Central memory CD8-positive, alpha-beta T cell (primary cell): Measurements from ENCODE around the gene HYAL2.
A peak's percentile ranks its signal among the peaks of the same experiment; 100 is the strongest.
"Not testable (repeated sequence)": the region's sequence is repeated elsewhere in the genome, so short reads cannot be mapped to it uniquely, and the experiment has no call there.

Source experiments
- ATAC-seq: fragments of 150-1000 bp; cut with Tn5 transposase; replicated peaks from 2 replicates; pipeline ENCODE4 v1.10.0; 2022; ENCODE audit warnings: mild to moderate bottlenecking, moderate FRiP score, moderate number of reproducible peaks; ENCODE audit not compliant: poor library complexity, severe bottlenecking; ENCODE audit errors: extremely low read depth
- DNase-seq, 2 donors: peaks; one replicate each; pipeline ENCODE4 v3.0.0; 2021; ENCODE audit warnings: low spot score in 2 of 2
- H3K27ac Mint-ChIP-seq: one replicate; pipeline ENCODE4 v1.8.0; 2022; ENCODE audit warnings: low read depth, mild to moderate bottlenecking, moderate library complexity, mixed read lengths
- H3K27me3 Mint-ChIP-seq: one replicate; pipeline ENCODE4 v1.8.0; 2022; ENCODE audit warnings: mixed read lengths
- H3K36me3 Mint-ChIP-seq: one replicate; pipeline ENCODE4 v1.8.0; 2022; ENCODE audit warnings: mild to moderate bottlenecking, moderate library complexity, mixed read lengths; ENCODE audit not compliant: insufficient read depth
- H3K4me1 Mint-ChIP-seq: one replicate; pipeline ENCODE4 v1.8.0; 2022; ENCODE audit warnings: mixed read lengths
- H3K4me3 Mint-ChIP-seq: one replicate; pipeline ENCODE4 v1.8.0; 2022; ENCODE audit warnings: mild to moderate bottlenecking, moderate library complexity, mixed read lengths
- H3K9me3 Mint-ChIP-seq: one replicate; pipeline ENCODE4 v1.8.0; 2022; ENCODE audit warnings: mixed read lengths

HYAL2 gene

DNA sequence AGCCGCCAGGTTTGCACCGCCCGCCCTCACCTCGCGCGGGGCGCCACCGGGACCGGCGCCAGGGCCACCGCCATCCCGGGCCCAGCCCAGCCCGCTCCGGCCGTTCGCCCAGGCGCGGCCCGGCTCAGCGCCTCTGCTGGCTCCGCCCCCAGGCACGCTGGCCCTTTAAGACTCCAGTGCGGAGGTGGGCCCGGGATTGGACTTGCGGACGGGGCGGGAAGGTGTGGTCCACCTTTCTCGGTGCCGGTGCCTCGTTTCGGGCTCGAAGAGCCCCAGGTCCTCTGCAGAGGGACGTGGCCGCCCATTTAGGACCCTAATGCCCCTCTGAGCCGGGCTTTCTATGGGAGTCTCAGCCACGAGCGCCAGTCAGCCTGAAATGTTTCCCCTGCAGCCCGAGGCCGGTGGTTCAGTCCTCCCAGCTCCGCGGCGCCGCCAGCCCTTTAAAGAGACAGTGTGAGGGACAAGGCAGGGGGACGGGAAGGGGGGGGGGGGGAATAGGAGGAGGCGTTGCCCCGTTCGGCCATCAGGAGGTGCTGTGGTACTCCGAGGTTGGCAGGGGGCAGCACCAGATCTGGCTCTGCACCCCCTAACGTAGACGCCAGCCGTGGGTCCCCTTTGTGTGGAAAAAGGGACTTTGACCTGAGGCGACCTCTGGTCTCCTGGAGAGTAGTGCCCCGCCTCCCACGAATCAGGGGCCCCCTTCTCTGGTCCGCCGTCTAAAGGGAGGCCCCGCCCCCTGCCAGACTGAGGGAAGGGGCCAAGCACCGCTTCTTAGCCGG is 1.0 kb downstream of the HYAL2 start:
- peak overlapping the region; percentile 85 for H3K4me3 Mint-ChIP-seq
- ATAC-seq (peak; percentile 63), DNase-seq (peak; percentile 66)
- peak overlapping the region; percentile 83 for H3K27ac Mint-ChIP-seq
- H3K9me3 Mint-ChIP-seq: no peaks in the 10 kb centered on the region
- H3K27me3 Mint-ChIP-seq: no peaks in the 10 kb centered on the region
- H3K4me1 Mint-ChIP-seq: peaks cover 52% of the 10 kb centered on the region
- H3K36me3 Mint-ChIP-seq: peaks cover 3% of the 10 kb centered on the region

DNA sequence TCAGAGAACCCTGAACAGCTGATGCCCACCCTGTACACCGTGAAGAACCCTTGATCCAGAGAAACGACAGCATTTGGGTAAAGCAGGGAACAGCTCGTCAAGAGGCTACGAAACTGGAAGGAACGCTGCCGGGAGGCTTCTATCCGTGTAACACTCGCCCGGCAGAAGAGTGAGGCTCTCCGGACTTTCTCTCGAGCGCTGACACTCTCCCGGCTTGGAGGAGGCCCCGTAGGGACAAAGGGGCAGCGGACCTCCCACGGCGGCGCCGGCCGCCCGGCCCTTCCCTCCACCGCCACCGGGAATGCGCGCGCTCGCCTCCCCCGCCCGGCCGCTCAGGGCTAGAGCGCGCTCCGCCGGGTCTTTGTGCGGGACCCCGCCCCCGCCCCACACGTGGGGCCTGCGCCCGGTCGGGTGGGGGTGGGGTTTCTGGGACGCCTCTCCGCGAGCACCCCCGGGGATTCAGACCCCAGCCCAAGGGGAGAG is 1.7 kb downstream of the HYAL2 start:
- ATAC-seq: peak; percentile 18
- peaks cover 5% of the 10 kb centered on the region for H3K36me3 Mint-ChIP-seq
- peaks cover 52% of the 10 kb centered on the region for H3K4me1 Mint-ChIP-seq
- H3K27me3 Mint-ChIP-seq: no peaks in the 10 kb centered on the region
- H3K4me3 Mint-ChIP-seq: peak overlapping the region; percentile 85
- DNase-seq: no peak
- no peaks in the 10 kb centered on the region for H3K9me3 Mint-ChIP-seq
- peak overlapping the region; percentile 83 for H3K27ac Mint-ChIP-seq

DNA sequence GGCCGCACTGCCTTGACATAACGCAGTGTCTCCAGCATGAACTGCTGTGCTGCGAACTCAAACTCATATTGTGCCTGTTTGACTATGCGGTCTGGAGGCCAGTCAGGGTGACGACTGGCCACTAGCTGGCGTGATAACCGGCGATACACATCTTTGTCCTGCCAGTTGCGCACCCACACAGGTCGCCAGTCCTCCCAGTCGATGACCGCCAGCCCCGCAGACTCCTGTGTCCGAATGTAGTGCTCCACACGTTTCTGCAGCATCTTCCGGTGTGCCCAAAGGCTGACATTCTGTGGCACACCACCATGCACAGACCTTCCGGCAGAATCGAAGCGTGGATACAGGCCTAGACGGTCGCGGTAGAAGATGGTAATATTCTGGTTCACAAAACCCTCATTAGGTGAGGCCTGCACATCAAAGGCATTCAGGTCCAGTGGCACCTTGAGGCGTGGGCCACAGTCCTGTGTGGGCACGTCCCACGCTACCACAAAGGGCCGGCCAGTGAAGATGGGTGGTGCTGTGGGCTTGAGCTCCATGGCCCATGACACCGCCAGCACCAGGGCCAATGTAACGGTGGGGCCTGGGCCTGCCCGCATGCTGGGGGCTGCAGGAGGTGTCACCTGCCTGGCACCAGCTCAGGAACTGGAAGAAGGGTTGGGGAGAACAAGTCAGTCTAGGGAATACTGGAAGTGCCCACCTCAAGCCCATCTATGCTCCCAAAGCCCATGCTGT is 2.5 kb downstream of the HYAL2 start:
- H3K36me3 Mint-ChIP-seq: peaks cover 5% of the 10 kb centered on the region
- DNase-seq (no peak), ATAC-seq (no peak)
- peak overlapping the region; percentile 85 for H3K4me3 Mint-ChIP-seq
- H3K9me3 Mint-ChIP-seq: no peaks in the 10 kb centered on the region
- H3K27me3 Mint-ChIP-seq: no peaks in the 10 kb centered on the region
- H3K4me1 Mint-ChIP-seq: peaks cover 56% of the 10 kb centered on the region
- peak overlapping the region; percentile 83 for H3K27ac Mint-ChIP-seq

DNA sequence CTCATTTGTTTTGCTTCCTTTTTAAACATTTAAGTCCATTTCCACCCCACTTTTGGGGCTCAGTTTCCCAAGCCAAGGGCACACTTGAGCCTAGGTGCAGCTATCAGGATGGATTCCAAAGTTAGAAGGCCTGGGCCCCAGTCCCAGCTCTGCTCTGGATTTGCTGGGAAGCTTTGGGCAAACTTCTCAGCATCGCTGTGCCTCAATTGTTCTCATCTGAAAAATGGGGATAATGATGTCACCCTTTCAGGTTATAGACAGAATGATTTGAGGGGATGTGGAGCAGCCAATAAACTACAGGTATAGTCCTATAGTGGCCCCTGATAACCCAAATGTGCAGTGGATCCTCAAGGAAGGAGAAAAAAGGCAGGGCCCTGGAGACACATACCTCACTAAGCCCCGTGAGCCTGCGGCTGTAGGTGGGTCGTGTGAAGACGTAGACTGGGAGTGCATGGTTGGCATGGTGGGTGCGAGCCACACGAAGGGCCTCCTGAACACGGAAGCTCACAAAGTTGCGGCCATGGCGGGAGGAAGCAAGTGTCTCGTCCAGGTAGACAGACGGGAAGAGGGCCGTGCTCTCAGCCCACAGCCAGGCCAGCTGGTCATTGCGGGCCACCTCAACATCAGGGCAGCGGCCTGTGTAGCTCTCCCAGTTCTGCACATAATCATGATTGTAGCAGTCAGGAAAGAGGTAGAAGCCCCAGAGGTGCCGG is 3.2 kb downstream of the HYAL2 start:
- H3K27ac Mint-ChIP-seq: no peak overlapping the region

DNA sequence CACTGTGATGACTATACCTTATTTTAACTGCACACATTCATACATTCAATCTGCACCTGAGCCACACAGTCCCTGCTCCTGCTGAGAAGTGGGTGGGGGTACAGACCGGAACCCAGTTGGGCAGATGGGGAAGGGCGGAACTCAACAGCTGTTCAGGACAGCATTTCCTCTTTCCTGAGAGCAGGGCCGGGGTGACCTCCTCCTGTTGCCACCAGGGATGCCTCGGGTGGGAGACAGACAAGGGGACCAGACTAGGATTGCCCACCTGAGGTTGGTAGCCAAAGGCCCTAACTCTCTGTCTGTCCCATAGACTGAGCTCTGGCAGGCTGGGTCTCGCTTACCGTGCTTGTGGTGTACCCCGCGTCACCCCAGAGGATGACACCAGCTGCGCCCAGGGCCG is 3.9 kb downstream of the HYAL2 start:
- no peaks in the 10 kb centered on the region for H3K27me3 Mint-ChIP-seq
- no peak for DNase-seq
- peaks cover 3% of the 10 kb centered on the region for H3K36me3 Mint-ChIP-seq
- ATAC-seq: no peak
- no peak overlapping the region for H3K27ac Mint-ChIP-seq
- H3K4me1 Mint-ChIP-seq: peaks cover 45% of the 10 kb centered on the region
- no peaks in the 10 kb centered on the region for H3K9me3 Mint-ChIP-seq
- H3K4me3 Mint-ChIP-seq: peak overlapping the region; percentile 20

More for the DNA sequence above, 3.2 kb downstream of the HYAL2 start:
- no peak for ATAC-seq
- Mint-ChIP-seq H3K4me3 (peak overlapping the region; percentile 50), H3K36me3 (peaks cover 3% of the 10 kb centered on the region), H3K27me3 (no peaks in the 10 kb centered on the region), H3K4me1 (peaks cover 50% of the 10 kb centered on the region), H3K9me3 (no peaks in the 10 kb centered on the region)
- DNase-seq: no peak

DNA sequence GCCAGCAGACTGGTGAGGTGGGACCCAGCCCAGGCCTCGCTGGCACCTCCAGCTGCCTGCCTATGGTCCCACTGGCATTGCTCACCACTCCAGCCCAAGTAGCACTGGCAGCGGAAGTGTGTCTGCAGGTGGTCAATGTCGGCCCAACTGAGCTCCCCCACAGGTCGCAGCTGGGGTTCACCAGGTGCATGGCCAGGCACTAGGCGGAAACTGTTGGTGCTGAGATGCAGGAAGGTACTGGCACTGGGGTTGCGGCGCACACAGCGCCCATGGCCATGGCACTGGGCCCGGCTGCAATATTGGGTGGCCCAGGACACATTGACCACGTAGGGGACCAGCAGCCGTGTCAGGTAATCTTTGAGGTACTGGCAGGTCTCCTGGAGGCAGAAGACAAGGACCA is 4.4 kb downstream of the HYAL2 start:
- Mint-ChIP-seq H3K27me3 (no peaks in the 10 kb centered on the region), H3K9me3 (no peaks in the 10 kb centered on the region), H3K4me3 (peak overlapping the region; percentile 20), H3K36me3 (peaks cover 3% of the 10 kb centered on the region), H3K27ac (no peak overlapping the region), H3K4me1 (peaks cover 42% of the 10 kb centered on the region)
- DNase-seq (no peak), ATAC-seq (no peak)

DNA sequence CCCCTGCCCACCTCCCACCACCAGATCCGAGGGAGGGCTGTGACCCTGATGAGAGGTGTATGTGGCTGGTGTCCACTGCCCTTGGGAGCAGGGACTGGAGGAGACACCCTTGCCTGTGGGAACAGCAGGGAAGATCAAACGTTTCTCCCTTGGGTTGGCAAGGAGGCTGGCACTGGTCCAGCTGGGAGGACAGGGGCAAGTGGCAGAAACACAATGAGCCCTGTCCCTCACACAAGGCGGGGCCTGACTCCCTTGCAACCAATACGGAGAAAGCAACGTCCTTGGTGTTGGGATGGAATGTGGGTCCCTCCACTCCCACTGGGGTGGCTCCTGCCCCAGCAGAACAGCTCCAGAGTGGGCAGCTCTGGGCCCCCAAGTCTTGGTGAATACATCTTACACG is 5.2 kb downstream of the HYAL2 start:
- Mint-ChIP-seq H3K4me3 (peak overlapping the region; percentile 80), H3K27ac (peak overlapping the region; percentile 94), H3K4me1 (peaks cover 42% of the 10 kb centered on the region), H3K9me3 (no peaks in the 10 kb centered on the region), H3K36me3 (peaks cover 3% of the 10 kb centered on the region), H3K27me3 (no peaks in the 10 kb centered on the region)
- ATAC-seq (no peak), DNase-seq (no peak)

DNA sequence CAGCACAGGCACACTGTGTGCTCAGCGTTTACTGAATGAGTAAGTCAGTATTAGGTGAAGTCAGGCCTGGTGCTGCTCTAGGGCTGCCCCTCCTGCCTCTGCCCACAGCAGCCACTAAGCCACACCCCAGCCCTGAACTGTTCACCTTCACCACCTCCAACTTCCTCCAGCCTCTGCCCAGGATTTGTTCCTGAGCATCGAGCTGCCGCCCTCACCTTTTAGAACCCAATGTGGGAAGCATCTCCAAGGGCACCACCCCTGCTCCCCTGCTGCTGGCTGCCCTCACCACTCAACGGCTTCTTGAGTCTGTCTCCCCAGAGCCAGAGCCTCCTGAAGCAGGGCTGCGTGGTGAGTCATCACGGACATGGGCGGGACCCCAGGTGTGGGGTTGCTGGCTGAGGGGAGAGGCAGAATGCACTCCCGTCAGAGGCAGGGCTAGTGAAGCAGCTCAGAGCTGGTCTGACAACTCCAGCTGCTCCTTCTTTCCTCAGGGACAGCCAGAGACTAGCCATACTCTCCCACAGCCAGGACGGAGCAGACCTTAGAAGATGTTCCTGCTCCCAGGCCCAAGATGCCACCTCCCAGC is 5.8 kb downstream of the HYAL2 start:
- ATAC-seq: peak; percentile 81
- peaks cover 3% of the 10 kb centered on the region for H3K36me3 Mint-ChIP-seq
- H3K4me3 Mint-ChIP-seq: peak overlapping the region; percentile 80
- peaks cover 42% of the 10 kb centered on the region for H3K4me1 Mint-ChIP-seq
- no peaks in the 10 kb centered on the region for H3K27me3 Mint-ChIP-seq
- DNase-seq: peak; percentile 55 to 70
- H3K27ac Mint-ChIP-seq: peak overlapping the region; percentile 94
- H3K9me3 Mint-ChIP-seq: no peaks in the 10 kb centered on the region

DNA sequence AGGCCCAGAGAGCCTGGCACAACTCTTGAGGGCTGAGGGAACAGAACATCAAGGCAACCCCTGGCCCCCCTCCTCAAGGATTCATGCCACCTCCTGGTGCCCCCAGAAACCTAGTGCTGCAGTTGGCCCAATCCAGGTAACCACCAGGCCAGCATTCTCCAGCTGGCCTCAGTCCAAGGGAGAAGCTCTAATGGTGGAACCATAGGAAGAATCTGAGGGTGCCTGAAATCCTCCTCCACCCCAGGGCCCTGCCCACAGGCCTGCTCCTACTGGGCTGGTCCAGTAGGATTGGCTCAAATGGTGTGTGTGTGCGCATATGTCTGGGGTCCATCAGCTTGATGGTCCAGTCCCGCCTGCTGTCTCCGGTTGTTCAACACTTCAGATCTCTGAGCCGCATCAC is 7.7 kb downstream of the HYAL2 start:
- ATAC-seq: no peak
- no peak overlapping the region for H3K4me3 Mint-ChIP-seq
- no peaks in the 10 kb centered on the region for H3K27me3 Mint-ChIP-seq
- peaks cover 3% of the 10 kb centered on the region for H3K36me3 Mint-ChIP-seq
- H3K27ac Mint-ChIP-seq: no peak overlapping the region
- no peaks in the 10 kb centered on the region for H3K9me3 Mint-ChIP-seq
- no peak for DNase-seq
- H3K4me1 Mint-ChIP-seq: peaks cover 32% of the 10 kb centered on the region

DNA sequence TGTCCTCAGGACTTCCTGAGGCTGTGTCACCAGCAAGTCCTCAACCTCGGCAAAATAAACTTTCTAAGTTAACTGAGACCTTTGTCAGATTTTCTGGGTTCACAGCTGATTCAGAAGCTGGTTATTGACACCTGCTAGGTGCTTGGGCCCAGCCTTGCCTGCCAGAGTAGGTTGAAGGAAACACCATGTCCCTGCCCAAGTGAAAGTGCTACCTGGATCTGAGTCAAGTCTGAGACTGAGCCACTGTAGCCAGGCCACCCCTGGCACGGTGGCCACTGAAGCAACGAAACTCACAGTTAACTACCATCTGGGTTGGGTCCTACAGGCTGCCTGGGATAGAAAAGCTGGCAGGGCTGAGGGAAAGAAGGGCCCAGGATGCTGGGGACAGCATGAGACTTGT is 8.2 kb downstream of the HYAL2 start:
- Mint-ChIP-seq H3K27ac (no peak overlapping the region), H3K4me3 (no peak overlapping the region), H3K9me3 (no peaks in the 10 kb centered on the region), H3K36me3 (peaks cover 5% of the 10 kb centered on the region), H3K4me1 (peaks cover 29% of the 10 kb centered on the region), H3K27me3 (no peaks in the 10 kb centered on the region)
- DNase-seq: no peak
- no peak for ATAC-seq

DNA sequence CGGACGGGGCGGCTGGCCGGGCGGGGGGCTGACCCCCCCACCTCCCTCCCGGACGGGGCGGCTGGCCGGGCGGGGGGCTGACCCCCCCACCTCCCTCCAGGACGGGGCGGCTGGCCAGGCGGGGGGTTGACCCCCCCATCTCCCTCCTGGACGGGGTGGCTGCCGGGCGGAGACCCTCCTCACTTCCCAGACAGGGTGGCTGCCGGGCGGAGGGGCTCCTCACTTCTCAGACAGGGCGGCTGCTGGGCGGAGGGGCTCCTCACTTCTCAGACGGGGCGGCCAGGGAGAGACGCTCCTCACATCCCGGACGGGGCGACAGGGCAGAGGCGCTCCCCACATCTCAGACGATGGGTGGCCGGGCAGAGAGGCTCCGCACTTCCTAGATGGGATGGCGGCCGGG is 10.5 kb downstream of the HYAL2 start:
- not testable (repeated sequence) for DNase-seq, H3K27ac Mint-ChIP-seq, H3K9me3 Mint-ChIP-seq, H3K36me3 Mint-ChIP-seq, ATAC-seq, H3K4me3 Mint-ChIP-seq, H3K27me3 Mint-ChIP-seq
- H3K4me1 Mint-ChIP-seq: peaks cover 17% of the 10 kb centered on the region

DNA sequence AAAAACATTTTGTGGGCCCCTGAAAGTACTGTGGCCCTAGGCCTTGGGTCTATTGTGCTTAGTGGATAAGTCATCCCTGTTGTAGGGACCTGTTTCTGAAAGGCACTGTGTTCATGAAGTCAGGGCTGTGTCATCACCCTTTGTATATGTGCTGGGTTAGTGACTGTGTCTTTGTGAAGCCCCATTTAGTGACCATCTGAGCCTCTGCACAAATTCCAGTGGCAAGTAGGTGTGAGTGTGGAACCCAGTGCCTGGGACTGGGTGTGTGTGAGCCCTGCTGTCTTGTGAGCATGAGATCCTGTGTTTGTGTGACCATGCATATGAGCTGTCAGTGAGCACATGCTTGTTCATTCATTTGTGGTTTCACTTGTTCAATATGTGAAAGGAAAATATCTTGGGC is 17.9 kb downstream of the HYAL2 start:
- no peaks in the 10 kb centered on the region for H3K9me3 Mint-ChIP-seq
- no peak overlapping the region for H3K4me3 Mint-ChIP-seq
- H3K4me1 Mint-ChIP-seq: peaks cover 15% of the 10 kb centered on the region
- ATAC-seq: no peak
- DNase-seq: no peak
- H3K27me3 Mint-ChIP-seq: no peaks in the 10 kb centered on the region
- H3K27ac Mint-ChIP-seq: no peak overlapping the region
- H3K36me3 Mint-ChIP-seq: peaks cover 4% of the 10 kb centered on the region
